Neuronal stem cell (in vitro differentiated cells): Measurements from ENCODE around the gene CC2D2A.

Experiments used
- DNase-seq: peaks from one replicate; pipeline ENCODE4 v3.0.0-alpha.2; 2013; ENCODE audit warnings: low spot score
- H2AFZ ChIP-seq: one replicate; pipeline ENCODE4 v1.6.1; 2013; ENCODE audit warnings: mild to moderate bottlenecking, low read length, inconsistent platforms
- H2AK5ac ChIP-seq: 2 replicates; pipeline ENCODE4 v1.6.1; 2013; ENCODE audit warnings: low read depth, mild to moderate bottlenecking, inconsistent platforms, low read length, moderate library complexity, mixed read lengths
- H2BK120ac ChIP-seq: 2 replicates; pipeline ENCODE4 v1.6.1; 2013; ENCODE audit warnings: low read depth, mild to moderate bottlenecking, inconsistent platforms, low read length, moderate library complexity, mixed read lengths
- H2BK12ac ChIP-seq: one replicate; pipeline ENCODE4 v1.6.1; 2013; ENCODE audit warnings: low read length, inconsistent platforms
- H2BK15ac ChIP-seq: 2 replicates; pipeline ENCODE4 v1.6.1; 2013; ENCODE audit warnings: mild to moderate bottlenecking, low read length, inconsistent platforms, mixed read lengths
- H2BK5ac ChIP-seq: one replicate; pipeline ENCODE4 v1.6.1; 2013; ENCODE audit warnings: inconsistent platforms, mild to moderate bottlenecking, low read length, moderate library complexity
- H3K14ac ChIP-seq: one replicate; pipeline ENCODE4 v1.6.1; 2013; ENCODE audit warnings: low read length, inconsistent platforms
- H3K18ac ChIP-seq: 2 replicates; pipeline ENCODE4 v1.6.1; 2013; ENCODE audit warnings: low read length, inconsistent platforms
- H3K23ac ChIP-seq: 2 replicates; pipeline ENCODE4 v1.6.1; 2013; ENCODE audit warnings: low read depth, mild to moderate bottlenecking, mixed read lengths, low read length, inconsistent platforms; ENCODE audit not compliant: poor library complexity
- H3K27ac ChIP-seq: replicated peaks from 3 replicates; pipeline ENCODE4 v1.5.1; 2013; ENCODE audit warnings: low read length, inconsistent platforms
- H3K27me3 ChIP-seq, 3 experiments: 2 replicates each; pipeline ENCODE4 v1.6.1; 2013; ENCODE audit warnings: low read length in 3 of 3, mild to moderate bottlenecking in 2 of 3, inconsistent platforms in 1 of 3, low read depth in 1 of 3, mixed read lengths in 1 of 3, moderate library complexity in 1 of 3; ENCODE audit not compliant: control insufficient read depth in 3 of 3, insufficient read depth in 3 of 3
- H3K36me3 ChIP-seq, 2 donors: replicated peaks in 1 of 2; 2 replicates each; pipeline ENCODE4 v1.6.1; 2013; ENCODE audit warnings: low read length in 2 of 2; ENCODE audit not compliant: control insufficient read depth in 2 of 2, insufficient read depth in 2 of 2
- H3K4ac ChIP-seq: 2 replicates; pipeline ENCODE4 v1.6.1; 2013; ENCODE audit warnings: inconsistent platforms, mild to moderate bottlenecking, low read length, moderate library complexity
- H3K4me1 ChIP-seq, 2 donors: 1 replicate in 1 of 2; 2 replicates in 1 of 2; pipeline ENCODE4 v1.6.1; 2013; ENCODE audit warnings: low read length in 2 of 2, low read depth in 1 of 2; ENCODE audit not compliant: control insufficient read depth in 2 of 2, insufficient read depth in 1 of 2
- H3K4me2 ChIP-seq: one replicate; pipeline ENCODE4 v1.6.1; 2013; ENCODE audit warnings: mild to moderate bottlenecking, low read length, inconsistent platforms; ENCODE audit not compliant: insufficient read depth, poor library complexity, severe bottlenecking
- H3K4me3 ChIP-seq, 2 donors: 2 replicates each; pipeline ENCODE4 v1.5.1; 2013; ENCODE audit warnings: low read length in 2 of 2, mild to moderate bottlenecking in 2 of 2, inconsistent platforms in 1 of 2, moderate library complexity in 1 of 2
- H3K79me1 ChIP-seq: one replicate; pipeline ENCODE4 v1.6.1; 2013; ENCODE audit warnings: low read depth, mild to moderate bottlenecking, inconsistent platforms, low read length, moderate library complexity
- H3K9ac ChIP-seq: one replicate; pipeline ENCODE4 v1.6.1; 2013; ENCODE audit warnings: mild to moderate bottlenecking, low read depth, low read length, inconsistent platforms; ENCODE audit not compliant: poor library complexity
- H3K9me3 ChIP-seq, 2 donors: replicated peaks in 1 of 2; 2 replicates each; pipeline versions ENCODE3 to v1.6.1; 2013; ENCODE audit warnings: low read length in 2 of 2, mild to moderate bottlenecking in 2 of 2, inconsistent platforms in 1 of 2, low read depth in 1 of 2, mixed read lengths in 1 of 2, moderate library complexity in 1 of 2; ENCODE audit not compliant: control insufficient read depth in 2 of 2, insufficient read depth in 1 of 2
- H4K8ac ChIP-seq: one replicate; pipeline ENCODE4 v1.6.1; 2013; ENCODE audit warnings: low read depth, mild to moderate bottlenecking, inconsistent platforms, low read length, moderate library complexity
- H4K91ac ChIP-seq: one replicate; pipeline ENCODE4 v1.6.1; 2013; ENCODE audit warnings: low read length, low read depth, mild to moderate bottlenecking, inconsistent platforms; ENCODE audit not compliant: poor library complexity
- WGBS, 2 donors: extraction: QIAGEN DNeasy Blood & Tissue Kit; methylation state at CpG; one replicate each; pipeline ENCODE4 v1.1.7; 2013; ENCODE audit warnings: missing lambda C conversion rate in 2 of 2, mixed read lengths in 1 of 2; ENCODE audit not compliant: insufficient read length in 2 of 2, insufficient replicate concordance in 1 of 2; ENCODE audit errors: extremely low coverage in 2 of 2; 5-methylcytosine and 5-hydroxymethylcytosine counted together

CC2D2A gene

DNA sequence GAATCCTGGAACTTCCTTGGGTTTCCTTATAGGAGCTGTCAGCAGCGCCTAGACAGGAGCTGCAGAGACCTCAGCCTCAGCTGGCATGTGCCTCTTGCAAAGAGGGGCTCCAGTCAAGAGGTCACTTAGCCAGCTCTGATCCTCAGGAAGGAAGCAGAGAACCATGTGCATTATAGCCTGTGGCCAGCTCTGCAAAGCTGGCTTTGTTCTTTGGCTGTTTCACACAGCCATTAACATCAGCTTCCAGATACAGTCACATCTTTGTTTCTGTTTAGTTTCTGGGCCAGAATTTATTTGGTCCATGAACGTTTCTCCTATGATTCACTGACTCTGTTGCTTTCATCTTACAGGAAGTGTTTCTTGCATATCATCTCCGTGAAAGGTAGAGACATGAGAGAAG is 92.4 kb downstream of the CC2D2A start:
- Histone ChIP-seq H4K8ac (no peak overlapping the region), H2BK15ac (no peak overlapping the region), H3K36me3 (peaks cover 3 to 66% of the 10 kb centered on the region in 2 donors), H2BK120ac (no peak overlapping the region), H3K27me3 (no peaks in the 10 kb centered on the region), H3K4ac (no peak overlapping the region), H3K4me3 (no peak overlapping the region), H2BK12ac (no peak overlapping the region), H3K79me1 (no peaks in the 10 kb centered on the region), H3K27ac (no peak overlapping the region), H3K4me2 (no peak overlapping the region), H3K23ac (no peak overlapping the region), H3K14ac (no peak overlapping the region), H3K4me1 (no peaks in the 10 kb centered on the region), H4K91ac (no peak overlapping the region), H2AFZ (no peak overlapping the region), H3K9me3 (no peaks in the 10 kb centered on the region), H2BK5ac (no peak overlapping the region), H2AK5ac (no peak overlapping the region), H3K18ac (no peak overlapping the region), H3K9ac (no peak overlapping the region)
- no CpG with 5 or more reads among the region's 3 CpGs for WGBS, 2 donors
- no peak for DNase-seq

DNA sequence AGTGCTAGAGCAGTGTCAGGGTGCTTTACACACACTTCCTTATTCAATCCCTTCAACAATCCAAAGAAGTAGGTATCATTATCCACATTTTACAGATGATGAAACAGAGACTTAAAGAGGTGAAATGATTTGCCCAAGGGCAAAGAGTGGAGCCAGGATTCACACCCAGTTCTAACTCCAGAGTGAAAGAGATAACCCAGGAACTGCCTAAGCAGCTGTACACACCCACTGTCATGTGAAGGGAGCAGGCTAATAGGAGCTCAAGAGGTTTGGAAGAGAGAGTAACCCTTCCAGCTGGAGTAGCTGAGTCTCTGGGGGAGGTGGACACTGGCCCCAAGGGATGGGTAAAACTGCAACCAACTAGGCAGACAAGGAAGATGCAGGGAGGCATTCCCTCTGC is 92.9 kb downstream of the CC2D2A start:
- Histone ChIP-seq H2AK5ac (no peak overlapping the region), H2BK5ac (no peak overlapping the region), H3K9me3 (no peaks in the 10 kb centered on the region), H3K14ac (no peak overlapping the region), H3K4me1 (no peaks in the 10 kb centered on the region), H3K4me3 (no peak overlapping the region), H2BK120ac (no peak overlapping the region), H3K4ac (no peak overlapping the region), H3K4me2 (no peak overlapping the region), H2AFZ (no peak overlapping the region), H3K79me1 (no peaks in the 10 kb centered on the region), H3K18ac (no peak overlapping the region), H2BK12ac (no peak overlapping the region), H3K27me3 (no peaks in the 10 kb centered on the region), H4K8ac (no peak overlapping the region), H3K27ac (no peak overlapping the region), H3K9ac (no peak overlapping the region), H3K23ac (no peak overlapping the region), H4K91ac (no peak overlapping the region), H3K36me3 (peaks cover 3 to 66% of the 10 kb centered on the region in 2 donors), H2BK15ac (no peak overlapping the region)
- DNase-seq, result no peak

DNA sequence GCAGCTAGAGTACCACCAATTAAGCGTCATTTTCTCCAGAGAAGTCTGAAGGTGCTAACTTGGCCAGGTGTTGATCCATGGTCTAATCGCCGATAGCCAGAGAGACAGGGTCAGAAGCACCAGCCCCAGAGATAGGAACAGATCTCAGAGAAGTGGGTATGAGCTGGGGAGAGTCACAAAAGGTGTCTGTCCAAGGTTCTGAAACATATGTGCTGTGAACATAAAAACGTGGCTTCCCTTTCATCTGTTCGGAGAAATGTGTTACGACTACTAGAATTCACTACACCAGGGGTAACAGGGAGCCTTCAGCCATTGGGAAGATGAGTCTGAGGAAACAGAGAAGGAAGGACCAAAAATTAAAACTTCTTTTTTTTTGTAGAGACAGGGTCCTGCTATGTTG is 94.2 kb downstream of the CC2D2A start:
- Histone ChIP-seq H3K36me3 (peaks cover 3 to 66% of the 10 kb centered on the region in 2 donors), H2BK12ac (no peak overlapping the region), H3K23ac (no peak overlapping the region), H3K27me3 (no peaks in the 10 kb centered on the region), H3K4me1 (no peaks in the 10 kb centered on the region), H3K27ac (no peak overlapping the region), H2BK120ac (no peak overlapping the region), H3K14ac (no peak overlapping the region), H2AFZ (no peak overlapping the region), H4K91ac (no peak overlapping the region), H3K9me3 (no peaks in the 10 kb centered on the region), H3K4ac (no peak overlapping the region), H3K4me2 (no peak overlapping the region), H4K8ac (no peak overlapping the region), H2BK5ac (no peak overlapping the region), H2BK15ac (no peak overlapping the region), H2AK5ac (no peak overlapping the region), H3K18ac (no peak overlapping the region), H3K9ac (no peak overlapping the region), H3K79me1 (no peaks in the 10 kb centered on the region), H3K4me3 (no peak overlapping the region)
- WGBS, 2 donors, result no CpG with 5 or more reads among the region's 6 CpGs
- DNase-seq, result no peak

DNA sequence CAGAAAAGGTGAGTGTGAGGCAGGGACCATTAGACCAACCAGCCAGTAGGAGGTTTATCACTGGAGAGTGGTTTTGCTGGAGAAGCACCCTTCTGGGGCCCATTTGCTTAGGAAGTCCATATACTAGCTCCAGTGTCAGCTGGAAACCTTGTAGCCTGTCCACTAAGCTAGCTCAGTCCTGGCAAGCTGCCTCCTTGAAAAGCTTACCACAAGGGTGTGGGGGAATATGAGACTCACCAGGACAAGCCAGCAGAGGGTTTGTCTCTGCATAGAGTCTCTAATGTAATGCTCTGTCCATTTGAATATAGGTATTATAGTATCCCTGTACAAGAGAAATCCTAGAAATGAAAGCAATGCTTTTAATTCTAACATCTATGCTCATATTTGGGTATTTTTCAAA is 99.1 kb downstream of the CC2D2A start:
- no peak overlapping the region for H4K8ac ChIP-seq
- H3K36me3 ChIP-seq, result peaks cover under 1 to 57% of the 10 kb centered on the region in 2 donors
- no peak for DNase-seq
- no peak overlapping the region for H2BK120ac ChIP-seq
- H2BK15ac ChIP-seq, result no peak overlapping the region
- no peak overlapping the region for H3K9ac ChIP-seq
- H3K4ac ChIP-seq, result no peak overlapping the region
- no peak overlapping the region for H3K18ac ChIP-seq
- no peaks in the 10 kb centered on the region for H3K4me1 ChIP-seq
- H3K79me1 ChIP-seq, result no peaks in the 10 kb centered on the region
- H2BK5ac ChIP-seq, result no peak overlapping the region
- no peak overlapping the region for H4K91ac ChIP-seq
- no peak overlapping the region for H3K4me3 ChIP-seq
- H3K27ac ChIP-seq, result no peak overlapping the region
- no peaks in the 10 kb centered on the region for H3K9me3 ChIP-seq
- H3K14ac ChIP-seq, result no peak overlapping the region
- H2AFZ ChIP-seq, result no peak overlapping the region
- no peaks in the 10 kb centered on the region for H3K27me3 ChIP-seq
- no peak overlapping the region for H2AK5ac ChIP-seq
- H3K23ac ChIP-seq, result no peak overlapping the region
- no peak overlapping the region for H3K4me2 ChIP-seq
- no peak overlapping the region for H2BK12ac ChIP-seq
